ENCODE results near the gene NEK1.

Gene NEK1

DNA sequence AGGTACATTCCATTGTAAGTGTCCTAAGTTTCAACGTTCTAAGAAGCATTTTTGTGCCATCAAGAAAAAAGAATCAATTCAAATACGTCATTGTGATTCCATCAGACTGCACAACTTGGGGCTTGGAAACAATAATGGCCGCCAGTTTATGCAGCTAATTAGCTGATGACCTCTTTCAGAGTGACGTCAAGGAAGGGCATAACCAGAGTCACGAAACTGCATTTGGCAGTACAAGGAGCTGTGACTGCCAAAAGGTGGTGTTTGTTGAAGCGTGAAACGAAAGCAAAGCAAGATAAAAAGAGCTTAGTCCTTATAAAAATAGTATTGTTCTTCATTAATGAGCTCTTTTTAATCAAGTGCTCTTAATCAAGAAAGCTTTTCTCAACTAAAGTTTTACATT, 260.5 kb downstream of the NEK1 start:
- DNase-seq: no peak

DNA sequence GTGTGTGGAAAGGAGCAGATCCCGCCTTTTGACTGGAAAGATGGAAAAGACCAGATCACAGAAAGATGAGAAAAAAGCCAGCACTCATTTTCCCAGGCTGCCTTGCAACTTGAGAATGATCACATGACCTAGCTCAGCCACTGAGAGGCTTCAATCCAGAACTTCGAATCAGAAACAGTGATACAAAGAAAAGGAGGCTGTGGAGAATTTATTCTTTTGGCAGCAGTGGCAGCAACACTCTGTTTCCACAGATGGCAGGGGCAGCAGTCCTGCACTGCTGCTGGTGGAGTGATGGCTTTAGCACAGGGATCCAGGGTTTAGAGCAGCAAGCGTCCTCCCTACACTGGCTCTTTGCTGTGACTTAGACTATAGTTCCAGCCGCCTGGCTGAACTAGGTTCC, 263.8 kb downstream of the NEK1 start:
- DNase-seq: peak in 1 of 2 experiments; percentile 7

DNA sequence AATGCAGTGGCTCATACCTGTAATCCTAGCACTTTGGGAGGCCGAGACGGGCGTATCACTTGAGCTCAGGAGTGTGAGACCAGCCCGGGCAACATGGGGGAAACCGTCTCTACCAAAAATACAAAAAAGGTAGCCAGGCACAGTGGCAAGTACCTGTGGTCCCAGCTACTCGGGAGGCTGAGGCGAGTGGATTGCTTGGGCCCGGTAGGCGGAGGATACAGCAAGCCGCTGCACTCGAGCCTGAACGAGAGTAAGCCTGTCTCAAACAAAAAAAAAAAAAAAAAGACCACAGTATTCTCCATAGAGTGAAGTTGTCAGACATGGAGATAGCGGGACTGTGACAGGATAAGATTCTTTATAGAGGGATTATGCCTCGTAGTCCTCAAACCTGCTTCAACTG, 265.5 kb downstream of the NEK1 start:
- no peak for DNase-seq

DNA sequence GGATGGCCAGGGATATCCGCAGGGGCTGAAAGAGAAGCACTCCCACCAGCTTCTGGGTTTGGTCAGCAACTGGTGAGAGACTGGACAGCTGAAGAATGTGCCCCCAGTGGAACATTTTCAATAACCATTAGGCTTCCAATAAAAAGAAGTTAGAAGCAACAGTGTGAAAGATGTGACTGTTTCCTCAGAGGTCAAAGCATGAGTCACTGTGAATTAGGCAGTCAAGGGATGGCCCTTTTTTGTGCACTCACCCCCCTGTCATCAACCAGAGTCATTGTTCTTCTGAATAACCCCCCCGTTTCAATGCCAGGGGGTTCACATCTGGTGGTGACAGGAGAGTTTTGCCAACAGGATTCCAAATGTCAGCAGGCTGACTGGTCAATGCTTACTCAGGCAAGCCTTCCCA, 267.1 kb downstream of the NEK1 start:
- DNase-seq: peak in 1 of 2 experiments; percentile 3

Data from NCI-H524 (cell line).